ENCODE measurements around the gene DDT. TPM values are rescaled to one million over a fixed set of nuclear protein-coding genes. Genes with fewer than 3 reads are reported as not detected.
"Not testable (repeated sequence)": the region's sequence is repeated elsewhere in the genome, so short reads cannot be mapped to it uniquely, and the experiment has no call there.

Gene DDT
- 98.8 and 134 TPM in 2 replicates for total RNA-seq (2014; rRNA removed)
- polyA plus RNA-seq (2012) = 172 TPM

- DNase-seq (ENCODE audit: low read depth) = not testable (repeated sequence)
These were observed at the start of gene DDT for GRCh38 chr22:23974345-23974744. Gene DDT (minus strand): TSS chr22:23974441. CDS start chr22:23974414, 27 bp downstream.

- no peak for DNase-seq (ENCODE audit: low read depth)
These were observed 49.1 kb upstream of the DDT start for GRCh38 chr22:24023204-24023789.

GRCh38 chr22:24021304-24021703 is 47.1 kb upstream of the DDT start:
- no peak for DNase-seq (ENCODE audit: low read depth)

- DNase-seq (ENCODE audit: low read depth) = no peak
These were observed 41.9 kb upstream of the DDT start for GRCh38 chr22:24016156-24016555.

- DNase-seq (ENCODE audit: low read depth) = no peak
These were observed 37.5 kb upstream of the DDT start for GRCh38 chr22:24011735-24012068.

GRCh38 chr22:24010018-24010391 is 35.8 kb upstream of the DDT start:
- DNase-seq (ENCODE audit: low read depth) = no peak

GRCh38 chr22:24009227-24010017 is 35.2 kb upstream of the DDT start:
- DNase-seq (ENCODE audit: low read depth) = no peak

GRCh38 chr22:24008381-24009226 is 34.4 kb upstream of the DDT start:
- DNase-seq (ENCODE audit: low read depth) = no peak

GRCh38 chr22:24008022-24008283 is 33.7 kb upstream of the DDT start:
- DNase-seq (ENCODE audit: low read depth) = no peak

GRCh38 chr22:24007253-24008021 is 33.2 kb upstream of the DDT start:
- no peak for DNase-seq (ENCODE audit: low read depth)

GRCh38 chr22:24006914-24007214 is 32.6 kb upstream of the DDT start:
- DNase-seq (ENCODE audit: low read depth) = no peak

GRCh38 chr22:24006207-24006913 is 32.1 kb upstream of the DDT start:
- DNase-seq (ENCODE audit: low read depth) = no peak

GRCh38 chr22:24005201-24005600 is 31.0 kb upstream of the DDT start, which contains the start of gene GSTT4:
Gene GSTT4 (minus strand): TSS chr22:24005453. CDS start chr22:24005356, 97 bp downstream.
- no peak for DNase-seq (ENCODE audit: low read depth)

GRCh38 chr22:24003887-24004286 is 29.6 kb upstream of the DDT start:
- no peak for DNase-seq (ENCODE audit: low read depth)

GRCh38 chr22:24002851-24003250 is 28.6 kb upstream of the DDT start:
- no peak for DNase-seq (ENCODE audit: low read depth)

GRCh38 chr22:24002272-24002671 is 28.0 kb upstream of the DDT start:
- no peak for DNase-seq (ENCODE audit: low read depth)

- DNase-seq (ENCODE audit: low read depth) = no peak
These were observed 27.1 kb upstream of the DDT start for GRCh38 chr22:24001314-24001713.

GRCh38 chr22:23999779-24000178 is 25.5 kb upstream of the DDT start:
- not testable (repeated sequence) for DNase-seq (ENCODE audit: low read depth)

GRCh38 chr22:23997092-23997491 is 22.9 kb upstream of the DDT start:
- no peak for DNase-seq (ENCODE audit: low read depth)

- not testable (repeated sequence) for DNase-seq (ENCODE audit: low read depth)
These were observed 19.4 kb upstream of the DDT start for GRCh38 chr22:23993581-23994177.

- not testable (repeated sequence) for DNase-seq (ENCODE audit: low read depth)
These were observed 18.8 kb upstream of the DDT start for GRCh38 chr22:23993080-23993479.

Data from LHCN-M2 (cell line).